Measurements from ENCODE around the gene TNK1.

TNK1 gene

GRCh38 chr17:7408863-7409262 is 28.0 kb downstream of the TNK1 start:
- Histone ChIP-seq H3K36me3 (ENCODE audit: control insufficient read depth, insufficient read depth, low read length) (no peaks in the 10 kb centered on the region), H3K27ac (ENCODE audit: insufficient read depth, low read length, poor library complexity, severe bottlenecking) (no peak overlapping the region), H3K4me1 (ENCODE audit: control insufficient read depth, insufficient read depth, low read length, poor library complexity, severe bottlenecking) (peaks cover 11% of the 10 kb centered on the region)

DNA sequence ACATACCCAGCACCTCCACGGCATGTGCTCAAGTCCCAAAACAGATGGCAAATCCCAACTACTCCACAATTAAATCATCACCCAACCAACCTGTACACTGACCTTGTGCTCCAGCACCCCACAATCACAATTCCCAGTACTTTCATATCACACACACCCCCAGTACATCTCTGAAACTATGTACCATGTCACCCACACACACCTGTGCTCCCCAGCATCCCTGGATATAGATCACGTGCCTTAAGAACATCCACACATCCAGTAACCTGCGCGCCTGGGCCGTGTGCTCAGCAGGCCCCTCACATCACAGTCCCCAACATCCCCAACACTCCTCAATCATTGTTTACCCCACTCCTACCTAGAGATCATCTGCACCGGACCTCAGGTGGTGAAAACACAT is 28.8 kb downstream of the TNK1 start:
- H3K36me3 ChIP-seq (ENCODE audit: control insufficient read depth, insufficient read depth, low read length): no peaks in the 10 kb centered on the region
- H3K4me3 ChIP-seq (ENCODE audit: insufficient read depth, low read depth, low read length, poor library complexity, severe bottlenecking): no peak overlapping the region
- no peaks in the 10 kb centered on the region for H3K9me3 ChIP-seq (ENCODE audit: control insufficient read depth, low read length)
- peaks cover 11% of the 10 kb centered on the region for H3K4me1 ChIP-seq (ENCODE audit: control insufficient read depth, insufficient read depth, low read length, poor library complexity, severe bottlenecking)
- DNase-seq: no peak
- no peak overlapping the region for H3K27ac ChIP-seq (ENCODE audit: insufficient read depth, low read length, poor library complexity, severe bottlenecking)
- no peaks in the 10 kb centered on the region for H3K27me3 ChIP-seq (replicated peaks; ENCODE audit: control insufficient read depth, insufficient read depth, low read length, poor library complexity, severe bottlenecking)

More at GRCh38 chr17:7408863-7409262, 28.0 kb downstream of the TNK1 start:
- Histone ChIP-seq H3K4me3 (ENCODE audit: insufficient read depth, low read depth, low read length, poor library complexity, severe bottlenecking) (no peak overlapping the region), H3K9me3 (ENCODE audit: control insufficient read depth, low read length) (no peaks in the 10 kb centered on the region), H3K27me3 (replicated peaks; ENCODE audit: control insufficient read depth, insufficient read depth, low read length, poor library complexity, severe bottlenecking) (no peaks in the 10 kb centered on the region)
- DNase-seq: no peak

DNA sequence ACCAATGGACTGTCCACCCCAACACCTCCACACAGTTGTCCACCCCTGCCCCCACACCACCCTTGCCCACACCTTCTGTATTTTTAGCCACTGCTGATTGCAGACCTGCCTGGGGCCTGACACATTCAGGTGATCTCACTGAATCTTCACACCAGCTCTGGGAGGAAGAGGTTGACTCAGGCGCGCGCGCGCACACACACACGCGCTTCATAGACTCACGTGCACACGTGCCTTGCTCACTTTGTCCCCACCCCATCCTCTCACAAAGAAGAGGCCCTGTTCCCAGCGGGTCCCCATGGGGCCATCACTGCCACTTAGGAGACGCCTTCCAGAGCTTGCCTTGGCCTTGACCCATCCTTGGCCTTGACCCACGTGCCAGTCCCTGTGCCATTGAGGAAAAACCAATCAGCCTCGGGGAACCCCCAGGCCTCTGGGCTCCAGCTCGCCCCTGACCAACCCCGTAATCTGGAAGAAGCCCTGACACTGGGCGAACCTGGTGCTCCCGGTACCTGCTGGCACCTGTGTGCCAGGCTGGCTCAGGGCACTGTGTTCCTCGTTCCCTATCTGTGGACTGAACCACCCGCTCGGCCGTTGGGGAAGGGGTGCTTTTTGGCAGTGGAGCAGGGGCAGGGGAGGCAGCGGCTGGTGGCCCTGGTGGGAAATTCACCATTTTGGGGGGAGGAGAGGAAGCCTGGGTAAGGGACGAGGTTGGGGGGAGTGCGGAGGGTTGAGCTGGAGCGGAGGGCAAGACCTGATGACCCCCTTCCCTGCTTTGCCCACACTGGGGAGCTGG is 29.9 kb downstream of the TNK1 start:
- DNase-seq: no peak
- H3K27me3 ChIP-seq (replicated peaks; ENCODE audit: control insufficient read depth, insufficient read depth, low read length, poor library complexity, severe bottlenecking): no peaks in the 10 kb centered on the region
- H3K4me3 ChIP-seq (ENCODE audit: insufficient read depth, low read depth, low read length, poor library complexity, severe bottlenecking): no peak overlapping the region
- no peak overlapping the region for H3K27ac ChIP-seq (ENCODE audit: insufficient read depth, low read length, poor library complexity, severe bottlenecking)
- no peaks in the 10 kb centered on the region for H3K9me3 ChIP-seq (ENCODE audit: control insufficient read depth, low read length)
- no peaks in the 10 kb centered on the region for H3K4me1 ChIP-seq (ENCODE audit: control insufficient read depth, insufficient read depth, low read length, poor library complexity, severe bottlenecking)
- no peaks in the 10 kb centered on the region for H3K36me3 ChIP-seq (ENCODE audit: control insufficient read depth, insufficient read depth, low read length)

DNA sequence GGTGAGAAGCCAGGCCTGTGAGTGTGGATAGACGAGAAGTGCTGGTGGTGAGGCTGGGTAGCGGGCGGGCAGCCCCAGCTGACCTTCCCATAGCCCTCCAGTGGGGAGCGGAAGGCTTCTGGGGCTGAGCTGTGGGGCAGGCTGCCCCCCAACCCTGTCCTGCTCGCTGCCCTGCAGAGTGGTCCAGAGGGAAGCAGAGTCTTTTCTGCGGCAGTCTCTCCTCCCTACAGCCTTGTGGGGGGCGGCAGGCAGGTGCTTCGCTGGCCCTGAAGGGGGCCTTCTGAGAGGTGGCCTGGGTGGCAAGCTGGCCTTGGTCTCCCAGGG is 30.5 kb downstream of the TNK1 start:
- H3K36me3 ChIP-seq (ENCODE audit: control insufficient read depth, insufficient read depth, low read length): no peaks in the 10 kb centered on the region
- H3K27me3 ChIP-seq (replicated peaks; ENCODE audit: control insufficient read depth, insufficient read depth, low read length, poor library complexity, severe bottlenecking): no peaks in the 10 kb centered on the region
- no peak for DNase-seq
- H3K9me3 ChIP-seq (ENCODE audit: control insufficient read depth, low read length): no peaks in the 10 kb centered on the region
- H3K27ac ChIP-seq (ENCODE audit: insufficient read depth, low read length, poor library complexity, severe bottlenecking): no peak overlapping the region
- no peak overlapping the region for H3K4me3 ChIP-seq (ENCODE audit: insufficient read depth, low read depth, low read length, poor library complexity, severe bottlenecking)
- no peaks in the 10 kb centered on the region for H3K4me1 ChIP-seq (ENCODE audit: control insufficient read depth, insufficient read depth, low read length, poor library complexity, severe bottlenecking)

DNA sequence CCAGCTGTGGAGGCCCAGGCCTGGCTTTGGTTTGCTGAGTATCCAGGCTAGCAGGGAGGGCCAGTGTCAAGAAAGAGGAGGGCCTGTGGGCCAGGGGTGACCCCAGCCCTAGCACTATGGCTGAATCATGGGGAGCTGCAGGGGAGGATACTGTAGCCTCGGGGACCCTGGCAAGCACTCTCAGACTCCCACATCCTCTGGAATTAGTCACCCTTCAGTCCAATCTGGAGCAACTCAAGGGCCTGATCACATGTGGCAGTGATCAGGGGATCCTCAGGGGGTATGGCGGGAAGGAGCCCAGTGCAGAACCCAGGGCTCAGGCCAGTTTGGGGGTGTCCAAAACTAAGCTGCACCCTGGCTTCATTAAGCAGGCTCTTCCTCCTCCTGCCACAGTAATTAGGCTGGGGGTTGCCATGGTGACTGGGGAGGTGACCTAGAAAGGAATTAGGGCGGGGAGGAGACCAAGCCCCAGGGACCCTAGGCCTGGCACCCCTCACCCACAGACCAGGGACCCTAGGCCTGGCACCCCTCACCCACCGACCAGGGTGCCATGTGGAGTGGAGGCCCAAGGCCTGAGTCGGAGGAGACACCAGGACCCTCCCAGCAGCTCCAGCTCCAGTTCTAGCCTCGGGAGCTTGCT is 32.6 kb downstream of the TNK1 start:
- H3K27ac ChIP-seq (ENCODE audit: insufficient read depth, low read length, poor library complexity, severe bottlenecking): no peak overlapping the region
- no peaks in the 10 kb centered on the region for H3K9me3 ChIP-seq (ENCODE audit: control insufficient read depth, low read length)
- H3K27me3 ChIP-seq (replicated peaks; ENCODE audit: control insufficient read depth, insufficient read depth, low read length, poor library complexity, severe bottlenecking): no peaks in the 10 kb centered on the region
- no peaks in the 10 kb centered on the region for H3K36me3 ChIP-seq (ENCODE audit: control insufficient read depth, insufficient read depth, low read length)
- no peak for DNase-seq
- H3K4me3 ChIP-seq (ENCODE audit: insufficient read depth, low read depth, low read length, poor library complexity, severe bottlenecking): no peak overlapping the region
- H3K4me1 ChIP-seq (ENCODE audit: control insufficient read depth, insufficient read depth, low read length, poor library complexity, severe bottlenecking): no peaks in the 10 kb centered on the region

- Histone ChIP-seq H3K4me1 (ENCODE audit: control insufficient read depth, insufficient read depth, low read length, poor library complexity, severe bottlenecking) (no peaks in the 10 kb centered on the region), H3K4me3 (ENCODE audit: insufficient read depth, low read depth, low read length, poor library complexity, severe bottlenecking) (no peak overlapping the region), H3K27ac (ENCODE audit: insufficient read depth, low read length, poor library complexity, severe bottlenecking) (no peak overlapping the region), H3K9me3 (ENCODE audit: control insufficient read depth, low read length) (no peaks in the 10 kb centered on the region), H3K36me3 (ENCODE audit: control insufficient read depth, insufficient read depth, low read length) (no peaks in the 10 kb centered on the region), H3K27me3 (replicated peaks; ENCODE audit: control insufficient read depth, insufficient read depth, low read length, poor library complexity, severe bottlenecking) (no peaks in the 10 kb centered on the region)
- DNase-seq: no peak
Observed at GRCh38 chr17:7414837-7415236, 33.9 kb downstream of the TNK1 start.

GRCh38 chr17:7415784-7416183 is 34.9 kb downstream of the TNK1 start:
- no peak overlapping the region for H3K4me3 ChIP-seq (ENCODE audit: insufficient read depth, low read depth, low read length, poor library complexity, severe bottlenecking)
- no peaks in the 10 kb centered on the region for H3K4me1 ChIP-seq (ENCODE audit: control insufficient read depth, insufficient read depth, low read length, poor library complexity, severe bottlenecking)
- DNase-seq: no peak
- no peaks in the 10 kb centered on the region for H3K9me3 ChIP-seq (ENCODE audit: control insufficient read depth, low read length)
- no peak overlapping the region for H3K27ac ChIP-seq (ENCODE audit: insufficient read depth, low read length, poor library complexity, severe bottlenecking)
- H3K27me3 ChIP-seq (replicated peaks; ENCODE audit: control insufficient read depth, insufficient read depth, low read length, poor library complexity, severe bottlenecking): no peaks in the 10 kb centered on the region
- H3K36me3 ChIP-seq (ENCODE audit: control insufficient read depth, insufficient read depth, low read length): no peaks in the 10 kb centered on the region

DNA sequence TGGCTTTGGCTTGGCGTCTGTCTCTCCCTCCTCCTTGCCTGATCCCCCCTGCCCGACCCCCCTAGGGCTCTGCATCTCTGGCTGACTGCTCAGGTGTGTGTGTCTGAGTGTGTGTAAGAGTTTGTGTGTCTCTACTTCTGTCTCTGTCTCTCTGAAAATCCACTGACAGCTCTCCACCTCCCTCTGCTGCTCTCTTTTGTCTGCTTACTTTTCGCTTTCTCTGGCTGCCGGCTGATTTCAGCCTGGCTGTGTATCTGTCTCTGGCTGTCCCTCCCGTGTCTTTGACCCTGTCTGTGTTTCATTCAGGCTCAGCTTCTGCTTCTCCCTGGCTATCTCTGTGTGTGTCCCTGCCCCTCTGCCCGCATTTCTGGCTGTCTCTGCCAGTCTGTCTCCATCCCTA is 35.4 kb downstream of the TNK1 start:
- H3K4me1 ChIP-seq (ENCODE audit: control insufficient read depth, insufficient read depth, low read length, poor library complexity, severe bottlenecking): no peaks in the 10 kb centered on the region
- no peak overlapping the region for H3K27ac ChIP-seq (ENCODE audit: insufficient read depth, low read length, poor library complexity, severe bottlenecking)
- DNase-seq: no peak
- no peaks in the 10 kb centered on the region for H3K27me3 ChIP-seq (replicated peaks; ENCODE audit: control insufficient read depth, insufficient read depth, low read length, poor library complexity, severe bottlenecking)
- no peak overlapping the region for H3K4me3 ChIP-seq (ENCODE audit: insufficient read depth, low read depth, low read length, poor library complexity, severe bottlenecking)
- no peaks in the 10 kb centered on the region for H3K36me3 ChIP-seq (ENCODE audit: control insufficient read depth, insufficient read depth, low read length)
- H3K9me3 ChIP-seq (ENCODE audit: control insufficient read depth, low read length): no peaks in the 10 kb centered on the region

DNA sequence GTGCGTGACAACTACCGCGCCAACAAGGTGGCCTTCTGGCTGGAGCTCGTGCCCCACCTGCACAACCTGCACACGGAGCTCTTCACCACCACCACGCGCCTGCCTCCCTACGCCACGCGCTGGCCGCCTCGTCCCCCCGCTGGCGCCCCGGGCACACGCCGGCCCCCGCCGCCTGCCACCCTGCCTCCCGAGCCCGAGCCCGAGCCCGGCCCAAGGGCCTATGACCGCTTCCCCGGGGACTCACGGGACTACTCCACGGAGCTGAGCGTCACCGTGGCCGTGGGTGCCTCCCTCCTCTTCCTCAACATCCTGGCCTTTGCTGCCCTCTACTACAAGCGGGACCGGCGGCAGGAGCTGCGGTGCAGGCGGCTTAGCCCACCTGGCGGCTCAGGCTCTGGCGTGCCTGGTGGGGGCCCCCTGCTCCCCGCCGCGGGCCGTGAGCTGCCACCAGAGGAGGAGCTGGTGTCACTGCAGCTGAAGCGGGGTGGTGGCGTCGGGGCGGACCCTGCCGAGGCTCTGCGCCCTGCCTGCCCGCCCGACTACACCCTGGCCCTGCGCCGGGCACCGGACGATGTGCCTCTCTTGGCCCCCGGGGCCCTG is 36.3 kb downstream of the TNK1 start:
- no peaks in the 10 kb centered on the region for H3K36me3 ChIP-seq (ENCODE audit: control insufficient read depth, insufficient read depth, low read length)
- H3K9me3 ChIP-seq (ENCODE audit: control insufficient read depth, low read length): no peaks in the 10 kb centered on the region
- no peak for DNase-seq
- no peaks in the 10 kb centered on the region for H3K27me3 ChIP-seq (replicated peaks; ENCODE audit: control insufficient read depth, insufficient read depth, low read length, poor library complexity, severe bottlenecking)
- H3K4me3 ChIP-seq (ENCODE audit: insufficient read depth, low read depth, low read length, poor library complexity, severe bottlenecking): no peak overlapping the region
- H3K27ac ChIP-seq (ENCODE audit: insufficient read depth, low read length, poor library complexity, severe bottlenecking): no peak overlapping the region
- no peaks in the 10 kb centered on the region for H3K4me1 ChIP-seq (ENCODE audit: control insufficient read depth, insufficient read depth, low read length, poor library complexity, severe bottlenecking)

GRCh38 chr17:7418472-7419152 is 37.7 kb downstream of the TNK1 start:
- H3K4me3 ChIP-seq (ENCODE audit: insufficient read depth, low read depth, low read length, poor library complexity, severe bottlenecking): no peak overlapping the region
- H3K36me3 ChIP-seq (ENCODE audit: control insufficient read depth, insufficient read depth, low read length): no peaks in the 10 kb centered on the region
- H3K27me3 ChIP-seq (replicated peaks; ENCODE audit: control insufficient read depth, insufficient read depth, low read length, poor library complexity, severe bottlenecking): no peaks in the 10 kb centered on the region
- no peaks in the 10 kb centered on the region for H3K4me1 ChIP-seq (ENCODE audit: control insufficient read depth, insufficient read depth, low read length, poor library complexity, severe bottlenecking)
- H3K27ac ChIP-seq (ENCODE audit: insufficient read depth, low read length, poor library complexity, severe bottlenecking): no peak overlapping the region
- H3K9me3 ChIP-seq (ENCODE audit: control insufficient read depth, low read length): no peaks in the 10 kb centered on the region
- DNase-seq: no peak
